Vagina (tissue), 2 donors: Measurements from ENCODE around the gene KCNG3. TPM values are rescaled to one million over a fixed set of nuclear protein-coding genes. Genes with fewer than 3 reads are reported as not detected.

Source experiments
- DNase-seq, 2 donors: peaks; one replicate each; pipeline ENCODE4 v3.0.0-alpha.2; 2017; ENCODE audit errors: extremely low spot score in 2 of 2
- H3K27ac ChIP-seq: fragments of 200-600 bp; sonication (generic); one replicate; pipeline ENCODE4 v1.5.1; 2019
- H3K27me3 ChIP-seq: fragments of 200-600 bp; sonication (generic); one replicate; pipeline ENCODE4 v1.5.1; 2019
- H3K36me3 ChIP-seq, 2 donors: fragments of 200-600 bp; sonication (generic); one replicate each; pipeline ENCODE4 v1.5.1; 2017 to 2019
- H3K4me1 ChIP-seq: fragments of 200-600 bp; sonication (generic); one replicate; pipeline ENCODE4 v1.5.1; 2019
- H3K4me3 ChIP-seq, 2 donors: fragments of 200-600 bp; sonication (generic); 1 replicate in 1 of 2; 2 replicates in 1 of 2; pipeline ENCODE4 v1.5.1; 2016 to 2019
- H3K9me3 ChIP-seq: fragments of 200-600 bp; sonication (generic); one replicate; pipeline ENCODE4 v1.5.1; 2019
- CTCF ChIP-seq, 3 experiments: fragments of 450-650 bp in 2 of 3; fragments of 200-600 bp in 1 of 3; sonication (generic) in 1 of 3; IDR thresholded peaks; one replicate each; pipeline ENCODE4 v1.5.1; 2017 to 2019; ENCODE audit warnings: antibody characterized with exemption in 3 of 3, mild to moderate bottlenecking in 2 of 3, moderate library complexity in 2 of 3
- POLR2A ChIP-seq, 2 donors: fragments of 450-650 bp; IDR thresholded peaks; one replicate each; pipeline ENCODE4 v1.6.1; 2017; ENCODE audit warnings: antibody characterized with exemption in 2 of 2, mild to moderate bottlenecking in 2 of 2, moderate library complexity in 2 of 2
- POLR2AphosphoS5 ChIP-seq, 2 donors: sonication (generic); formaldehyde crosslinking; IDR thresholded peaks; one replicate each; pipeline ENCODE4 v1.9.0; 2017; ENCODE audit warnings: antibody characterized with exemption in 2 of 2, mild to moderate bottlenecking in 2 of 2, low read depth in 1 of 2; ENCODE audit not compliant: insufficient read depth in 1 of 2
- intact Hi-C: fragments of 100-400 bp; cut with DNase I; formaldehyde crosslinking; loops from one replicate; pipeline ENCODE4 v1.15.1; 2023
- total RNA-seq: library from RNA; depleted of rRNA; stranded (reverse); fragments of >200 nt; gene quantifications from one replicate; pipeline ENCODE4 v1.2.3, GENCODE V29; 2016

The KCNG3 gene
- total RNA-seq, 1 donor from 2014 or later = 0.74 TPM

- TF ChIP-seq POLR2A (IDR thresholded peaks at IDR 0.05) (no peak), POLR2AphosphoS5 (IDR thresholded peaks at IDR 0.05; ENCODE audit: insufficient read depth in 1 of 2, low read depth in 1 of 2) (no peak), CTCF (IDR thresholded peaks at IDR 0.05) (no peak)
Measured at GRCh38 chr2:42459296-42459695, 34.5 kb downstream of the KCNG3 start.

GRCh38 chr2:42458396-42458795 lies 35.4 kb downstream of the KCNG3 start:
- H3K4me3 ChIP-seq = no peak overlapping the region
- no peaks in the 10 kb centered on the region for H3K27me3 ChIP-seq
- no peaks in the 10 kb centered on the region for H3K4me1 ChIP-seq
- H3K27ac ChIP-seq = no peak overlapping the region
- no peaks in the 10 kb centered on the region for H3K9me3 ChIP-seq
- intact Hi-C loops = no loop called here
- H3K36me3 ChIP-seq = no peaks in the 10 kb centered on the region
- no peak for TF ChIP-seq CTCF (IDR thresholded peaks at IDR 0.05)
- no peak for TF ChIP-seq POLR2AphosphoS5 (IDR thresholded peaks at IDR 0.05; ENCODE audit: insufficient read depth in 1 of 2, low read depth in 1 of 2)
- no peak for TF ChIP-seq POLR2A (IDR thresholded peaks at IDR 0.05)
- DNase-seq = no peak

More at GRCh38 chr2:42459296-42459695, 34.5 kb downstream of the KCNG3 start:
- intact Hi-C loops = no loop called here
- Histone ChIP-seq H3K27ac (no peak overlapping the region), H3K27me3 (no peaks in the 10 kb centered on the region), H3K9me3 (no peaks in the 10 kb centered on the region), H3K36me3 (no peaks in the 10 kb centered on the region), H3K4me1 (no peaks in the 10 kb centered on the region), H3K4me3 (no peak overlapping the region)
- DNase-seq = no peak

DNA sequence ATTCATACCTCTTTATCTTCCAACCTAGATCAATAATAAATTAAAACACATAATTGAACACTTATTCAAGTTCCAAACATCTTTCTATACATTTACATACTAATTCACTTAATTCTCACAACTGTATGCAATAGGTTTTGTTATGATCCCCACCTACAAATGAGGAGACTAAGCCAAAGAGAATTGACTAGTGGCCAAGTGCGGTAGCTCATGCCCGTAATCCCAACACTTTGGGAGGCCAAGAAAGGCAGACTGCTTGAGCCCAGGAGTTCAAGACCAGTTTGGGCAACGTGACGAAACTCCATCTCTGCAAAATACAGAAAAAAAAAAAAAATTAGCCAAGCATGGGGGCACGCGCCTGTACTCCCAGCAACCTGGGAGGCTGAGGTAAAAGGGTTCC lies 36.8 kb downstream of the KCNG3 start:
- Histone ChIP-seq H3K4me1 (no peaks in the 10 kb centered on the region), H3K27ac (no peak overlapping the region), H3K36me3 (no peaks in the 10 kb centered on the region), H3K27me3 (no peaks in the 10 kb centered on the region), H3K9me3 (no peaks in the 10 kb centered on the region), H3K4me3 (no peak overlapping the region)
- no peak for DNase-seq
- intact Hi-C loops = no loop called here
- TF ChIP-seq POLR2A (IDR thresholded peaks at IDR 0.05) (no peak), POLR2AphosphoS5 (IDR thresholded peaks at IDR 0.05; ENCODE audit: insufficient read depth in 1 of 2, low read depth in 1 of 2) (no peak), CTCF (IDR thresholded peaks at IDR 0.05) (no peak)

GRCh38 chr2:42456126-42456839 lies 37.5 kb downstream of the KCNG3 start:
- intact Hi-C loops = no loop called here
- H3K9me3 ChIP-seq = no peaks in the 10 kb centered on the region
- no peaks in the 10 kb centered on the region for H3K27me3 ChIP-seq
- no peaks in the 10 kb centered on the region for H3K36me3 ChIP-seq
- H3K27ac ChIP-seq = no peak overlapping the region
- TF ChIP-seq POLR2A (IDR thresholded peaks at IDR 0.05) = no peak
- no peak overlapping the region for H3K4me3 ChIP-seq
- DNase-seq = no peak
- no peaks in the 10 kb centered on the region for H3K4me1 ChIP-seq

- Histone ChIP-seq H3K27ac (no peak overlapping the region), H3K9me3 (no peaks in the 10 kb centered on the region), H3K4me1 (no peaks in the 10 kb centered on the region), H3K27me3 (no peaks in the 10 kb centered on the region), H3K4me3 (no peak overlapping the region), H3K36me3 (no peaks in the 10 kb centered on the region)
- TF ChIP-seq POLR2AphosphoS5 (IDR thresholded peaks at IDR 0.05; ENCODE audit: insufficient read depth in 1 of 2, low read depth in 1 of 2) (no peak), CTCF (IDR thresholded peaks at IDR 0.05) (no peak), POLR2A (IDR thresholded peaks at IDR 0.05) (no peak)
- DNase-seq = no peak
- intact Hi-C loops = no loop called here
Measured at GRCh38 chr2:42452545-42452944, 41.2 kb downstream of the KCNG3 start.
